Heart left ventricle (tissue), 13 donors: Measurements from ENCODE around the gene CASP1.

Experiments
- CTCF ChIP-seq, 12 donors: fragments of 200-600 bp; sonication (generic) in 4 of 12; IDR thresholded peaks; one replicate each; pipeline versions ENCODE4 v1.5.0 to v1.8.0; 2018 to 2022; ENCODE audit warnings: antibody characterized with exemption in 12 of 12, mild to moderate bottlenecking in 5 of 12
- POLR2A ChIP-seq, 2 donors: fragments of 450-650 bp; IDR thresholded peaks; one replicate each; pipeline ENCODE4 v1.6.1; 2017; ENCODE audit warnings: antibody characterized with exemption in 2 of 2, mild to moderate bottlenecking in 2 of 2, moderate library complexity in 2 of 2
- donor health status: ischemic (EF 13 %, LVEDD 7.1; RV severe dilation, severe dysfunction).
- donor health status: DM: no; HTN: yes; CAD: no.
- donor health status: DM: no; HTN: no; CAD: no.
- donor health status: ischemic (EF 25% LVEDD 6.9; RV normal size, moderate dysfunction).
- donor health status: ischemic (EF 25% LVEDD 5.7; RV mildly dilated, moderate dysfunction).
- donor health status: ischemic (EF 35%, LVEDD 5.7; RV mildly dilated, moderate dysfunction).
- donor health status: nonischemic (EF 11% LVEDD 7.7; RV severe dilation, severe dysfunction).
- donor health status: DM: yes; HTN: yes; CAD: no.
- donor health status: PGD.
- donor health status: ischemic (EF 29% LVEDD 5.4; RV normal size, mild dysfunction).
- donor health status: nonischemic (EF 23%, LVEDD 6.1; RV moderate dilation, normal function).

DNA sequence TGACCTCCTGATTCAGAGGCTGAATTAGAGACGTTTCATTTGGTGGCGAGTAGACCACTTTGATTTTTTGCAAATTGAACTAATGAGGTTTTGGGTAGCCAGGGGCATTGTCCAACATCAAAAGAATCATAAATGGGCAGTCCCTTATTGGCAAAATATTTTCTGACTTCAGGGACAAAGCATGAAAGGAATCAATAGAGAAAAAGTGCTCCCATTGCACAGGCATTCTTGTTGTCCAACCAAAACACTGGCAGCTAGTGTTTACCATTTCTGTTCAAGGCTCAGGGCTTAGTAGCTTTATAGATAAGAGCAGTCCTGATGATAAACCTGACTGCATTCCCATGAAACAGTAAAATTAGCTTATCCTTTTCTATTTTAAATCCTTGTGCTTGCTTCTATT is 16.6 kb upstream of the CASP1 start:
- TF ChIP-seq CTCF (IDR thresholded peaks at IDR 0.05) (no peak), POLR2A (IDR thresholded peaks at IDR 0.05) (no peak)
